Esophagus muscularis mucosa (tissue), 3 donors: ENCODE measurements around the gene CXCL3.

Source experiments
- CTCF ChIP-seq, 3 experiments: fragments of 200-600 bp in 2 of 3; fragments of 450-650 bp in 1 of 3; sonication (generic) in 2 of 3; IDR thresholded peaks; one replicate each; pipeline ENCODE4 v1.5.1; 2017 to 2019; ENCODE audit warnings: antibody characterized with exemption in 3 of 3, mild to moderate bottlenecking in 2 of 3, moderate library complexity in 1 of 3
- POLR2A ChIP-seq: fragments of 450-650 bp; IDR thresholded peaks from one replicate; pipeline ENCODE4 v1.6.1; 2017; ENCODE audit warnings: antibody characterized with exemption, moderate library complexity, mild to moderate bottlenecking, low read depth
- POLR2AphosphoS5 ChIP-seq, 2 donors: sonication (generic); formaldehyde crosslinking; IDR thresholded peaks; one replicate each; pipeline ENCODE4 v1.6.1; 2017; ENCODE audit warnings: antibody characterized with exemption in 2 of 2

- TF ChIP-seq CTCF (IDR thresholded peaks at IDR 0.05) (no peak), POLR2A (no peak), POLR2AphosphoS5 (IDR thresholded peaks at IDR 0.05) (no peak)
Measured at GRCh38 chr4:74072739-74073138, 34.2 kb upstream of the CXCL3 start.
